Measurements from ENCODE around the gene CDH12. TPM values are rescaled to one million over a fixed set of nuclear protein-coding genes. Genes with fewer than 3 reads are reported as not detected.

CDH12 gene
- total RNA-seq, 1 experiment from 2014 or later, result not detected

- H2AFZ ChIP-seq (ENCODE audit: low read depth, low read length, poor library complexity, severe bottlenecking), result no peak overlapping the region
- intact Hi-C loops (cut with micrococcal nuclease), result no loop called here
- H3K9me3 ChIP-seq (ENCODE audit: control insufficient read depth in 1 of 2, insufficient read depth in 1 of 2, low read depth in 1 of 2, low read length in 2 of 2), result peaks cover 4 to 25% of the 10 kb centered on the region in 2 experiments; a peak in 3 of 4 replicates
- no peaks in the 10 kb centered on the region for H3K36me3 ChIP-seq (ENCODE audit: control insufficient read depth in 1 of 2, insufficient read depth in 2 of 2, low read length in 2 of 2)
- ChIA-PET RAD21 (ENCODE audit: low non-redundant PET in 1 of 2, low total read pairs in 2 of 2, uncharacterized antibody in 2 of 2, unreplicated experiment in 2 of 2) (no interaction called here), POLR2A (no interaction called here), CTCF (no interaction called here)
- no peaks in the 10 kb centered on the region for H3K27me3 ChIP-seq (ENCODE audit: insufficient read depth, low read length)
- ATAC-seq (no peak), DNase-seq (ENCODE audit: low read depth, low spot score) (no peak)
- no peaks in the 10 kb centered on the region for H3K79me2 ChIP-seq (ENCODE audit: insufficient read depth, low read length)
- no TSS peak for BruUV-seq (replicated peaks)
- H3K4me1 ChIP-seq (ENCODE audit: control insufficient read depth in 1 of 2, insufficient read depth in 2 of 2, low read length in 2 of 2), result no peaks in the 10 kb centered on the region
- H4K20me1 ChIP-seq (ENCODE audit: insufficient read depth), result no peaks in the 10 kb centered on the region
- no peak overlapping the region for H3K4me2 ChIP-seq (ENCODE audit: low read length)
- H3K4me3 ChIP-seq (replicated peaks in 1 of 2; ENCODE audit: low read depth in 1 of 2, low read length in 2 of 2), result no peak overlapping the region
- no peaks in the 10 kb centered on the region for H3K9me2 ChIP-seq (ENCODE audit: insufficient read depth)
- no peak for TF ChIP-seq FOSL1 (IDR thresholded peaks at IDR 0.05; ENCODE audit: low read depth)
- H3K9ac ChIP-seq (ENCODE audit: low read length), result no peak overlapping the region
- H3K27ac ChIP-seq (ENCODE audit: low read depth, low read length), result no peak overlapping the region
Measured at GRCh38 chr5:21723500-21723899, 1129.6 kb downstream of the CDH12 start.

GRCh38 chr5:21711866-21712758, 1141.0 kb downstream of the CDH12 start:
- Histone ChIP-seq H3K36me3 (ENCODE audit: control insufficient read depth in 1 of 2, insufficient read depth in 2 of 2, low read length in 2 of 2) (no peaks in the 10 kb centered on the region), H3K4me2 (ENCODE audit: low read length) (no peak overlapping the region), H2AFZ (ENCODE audit: low read depth, low read length, poor library complexity, severe bottlenecking) (no peak overlapping the region), H3K27ac (ENCODE audit: low read depth, low read length) (no peak overlapping the region), H3K27me3 (ENCODE audit: insufficient read depth, low read length) (no peaks in the 10 kb centered on the region), H3K9me3 (ENCODE audit: control insufficient read depth in 1 of 2, insufficient read depth in 1 of 2, low read depth in 1 of 2, low read length in 2 of 2) (peaks cover 3 to 15% of the 10 kb centered on the region in 2 experiments; a peak in 2 of 4 replicates), H4K20me1 (ENCODE audit: insufficient read depth) (no peaks in the 10 kb centered on the region; the same call in 1 of the 2 replicates), H3K79me2 (ENCODE audit: insufficient read depth, low read length) (no peaks in the 10 kb centered on the region), H3K4me3 (replicated peaks in 1 of 2; ENCODE audit: low read depth in 1 of 2, low read length in 2 of 2) (no peak overlapping the region), H3K4me1 (ENCODE audit: control insufficient read depth in 1 of 2, insufficient read depth in 2 of 2, low read length in 2 of 2) (no peaks in the 10 kb centered on the region), H3K9ac (ENCODE audit: low read length) (no peak overlapping the region), H3K9me2 (ENCODE audit: insufficient read depth) (no peaks in the 10 kb centered on the region)
- no TSS peak for BruUV-seq (replicated peaks)
- DNase-seq (ENCODE audit: low read depth, low spot score), result no peak
- intact Hi-C loops (cut with micrococcal nuclease), result no loop called here
- ChIA-PET RAD21 (ENCODE audit: low non-redundant PET in 1 of 2, low total read pairs in 2 of 2, uncharacterized antibody in 2 of 2, unreplicated experiment in 2 of 2) (no interaction called here), CTCF (no interaction called here), POLR2A (no interaction called here)
- no peak for ATAC-seq
- TF ChIP-seq RAD21 (IDR thresholded peaks at IDR 0.05; ENCODE audit: low read depth) (no peak), MAX (IDR thresholded peaks at IDR 0.05) (no peak), TCF7L2 (IDR thresholded peaks at IDR 0.05; ENCODE audit: borderline replicate concordance, extremely low read depth, insufficient read depth, insufficient read length) (no peak), ZBTB33 (IDR thresholded peaks at IDR 0.05; ENCODE audit: extremely low read depth, insufficient replicate concordance, low read length) (no peak), CTCF (IDR thresholded peaks at IDR 0.05 in 2 of 3, conservative IDR thresholded peaks at IDR 0.05 in 1 of 3; ENCODE audit: borderline replicate concordance in 1 of 3, insufficient read depth in 1 of 3, low read depth in 2 of 3, low read length in 2 of 3) (no peak), FOSL1 (IDR thresholded peaks at IDR 0.05; ENCODE audit: low read depth) (no peak), SRF (IDR thresholded peaks at IDR 0.05; ENCODE audit: low read depth) (no peak), YY1 (IDR thresholded peaks at IDR 0.05; ENCODE audit: extremely low read depth, insufficient replicate concordance, low read depth, low read length) (no peak), JUND (IDR thresholded peaks at IDR 0.05) (no peak), ZFX (IDR thresholded peaks at IDR 0.05) (no peak), POLR2A (IDR thresholded peaks at IDR 0.05; ENCODE audit: borderline replicate concordance, extremely low read depth, insufficient read depth, insufficient read length) (no peak), SIN3A (IDR thresholded peaks at IDR 0.05; ENCODE audit: low read depth) (no peak), CEBPB (IDR thresholded peaks at IDR 0.05; ENCODE audit: low read depth) (no peak), SP1 (IDR thresholded peaks at IDR 0.05; ENCODE audit: low read depth) (no peak)
